Choroid plexus epithelial cell (primary cell): Measurements from ENCODE around the gene KLF15.

Experiments
- DNase-seq: peaks from one replicate; pipeline ENCODE4 v3.0.0-alpha.2; 2010; ENCODE audit warnings: low read depth
- H3K4me3 ChIP-seq: 2 replicates; pipeline ENCODE4 v1.5.1; 2011; ENCODE audit warnings: low read depth, mild to moderate bottlenecking, control low read depth, low read length, moderate library complexity
- TF ChIP-seq, protein P1 (sequence below): conservative IDR thresholded peaks from 2 replicates; pipeline ENCODE4 v1.5.1; 2011; ENCODE audit warnings: low read depth, mild to moderate bottlenecking, control low read depth, inconsistent platforms, low read length, moderate library complexity

KLF15 gene

DNA sequence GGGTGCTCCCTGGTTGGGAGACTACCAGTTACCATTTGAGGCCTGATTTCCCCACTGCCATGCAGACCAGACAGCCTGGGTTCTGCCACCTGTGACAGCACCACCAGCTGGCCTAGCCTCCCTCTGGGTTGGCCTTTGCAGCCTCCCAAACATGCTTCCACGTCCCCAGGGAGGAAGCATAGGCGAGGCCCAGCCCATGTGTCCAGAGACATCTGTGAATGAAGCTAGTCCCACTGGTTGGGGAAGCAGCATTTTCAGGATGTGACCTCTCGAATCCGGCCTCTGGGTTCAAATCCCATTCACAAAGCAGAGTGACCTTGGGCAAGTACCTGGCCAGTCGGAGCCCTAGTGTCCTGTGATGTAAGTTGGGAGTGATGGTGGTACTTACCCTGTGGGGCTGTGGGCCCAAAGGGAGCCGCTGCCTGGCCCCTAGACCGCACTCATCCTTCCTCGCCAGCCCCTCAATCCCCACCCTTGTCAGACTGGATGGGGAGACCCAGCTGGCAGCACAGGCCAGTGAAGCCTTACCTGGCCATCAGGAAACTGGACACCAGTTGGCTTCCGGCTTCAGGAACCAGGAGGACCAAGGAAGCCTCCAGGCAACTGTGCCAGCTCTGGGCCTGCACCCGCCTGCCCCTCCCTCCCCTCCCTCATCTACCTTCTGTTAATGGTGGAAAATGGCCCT is 6.0 kb downstream of the KLF15 start:
- DNase-seq: no peak
- TF ChIP-seq, protein P1, sequence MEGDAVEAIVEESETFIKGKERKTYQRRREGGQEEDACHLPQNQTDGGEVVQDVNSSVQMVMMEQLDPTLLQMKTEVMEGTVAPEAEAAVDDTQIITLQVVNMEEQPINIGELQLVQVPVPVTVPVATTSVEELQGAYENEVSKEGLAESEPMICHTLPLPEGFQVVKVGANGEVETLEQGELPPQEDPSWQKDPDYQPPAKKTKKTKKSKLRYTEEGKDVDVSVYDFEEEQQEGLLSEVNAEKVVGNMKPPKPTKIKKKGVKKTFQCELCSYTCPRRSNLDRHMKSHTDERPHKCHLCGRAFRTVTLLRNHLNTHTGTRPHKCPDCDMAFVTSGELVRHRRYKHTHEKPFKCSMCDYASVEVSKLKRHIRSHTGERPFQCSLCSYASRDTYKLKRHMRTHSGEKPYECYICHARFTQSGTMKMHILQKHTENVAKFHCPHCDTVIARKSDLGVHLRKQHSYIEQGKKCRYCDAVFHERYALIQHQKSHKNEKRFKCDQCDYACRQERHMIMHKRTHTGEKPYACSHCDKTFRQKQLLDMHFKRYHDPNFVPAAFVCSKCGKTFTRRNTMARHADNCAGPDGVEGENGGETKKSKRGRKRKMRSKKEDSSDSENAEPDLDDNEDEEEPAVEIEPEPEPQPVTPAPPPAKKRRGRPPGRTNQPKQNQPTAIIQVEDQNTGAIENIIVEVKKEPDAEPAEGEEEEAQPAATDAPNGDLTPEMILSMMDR: no peak
- no peak overlapping the region for H3K4me3 ChIP-seq

- H3K4me3 ChIP-seq: no peak overlapping the region
- no peak for DNase-seq
- TF ChIP-seq, protein P1: no peak
These were observed 6.6 kb downstream of the KLF15 start for GRCh38 chr3:126350502-126351085.

GRCh38 chr3:126349611-126350501 is 7.4 kb downstream of the KLF15 start:
- H3K4me3 ChIP-seq: no peak overlapping the region
- DNase-seq: no peak
- TF ChIP-seq, protein P1: no peak

GRCh38 chr3:126349071-126349470 is 8.1 kb downstream of the KLF15 start:
- no peak for DNase-seq

DNA sequence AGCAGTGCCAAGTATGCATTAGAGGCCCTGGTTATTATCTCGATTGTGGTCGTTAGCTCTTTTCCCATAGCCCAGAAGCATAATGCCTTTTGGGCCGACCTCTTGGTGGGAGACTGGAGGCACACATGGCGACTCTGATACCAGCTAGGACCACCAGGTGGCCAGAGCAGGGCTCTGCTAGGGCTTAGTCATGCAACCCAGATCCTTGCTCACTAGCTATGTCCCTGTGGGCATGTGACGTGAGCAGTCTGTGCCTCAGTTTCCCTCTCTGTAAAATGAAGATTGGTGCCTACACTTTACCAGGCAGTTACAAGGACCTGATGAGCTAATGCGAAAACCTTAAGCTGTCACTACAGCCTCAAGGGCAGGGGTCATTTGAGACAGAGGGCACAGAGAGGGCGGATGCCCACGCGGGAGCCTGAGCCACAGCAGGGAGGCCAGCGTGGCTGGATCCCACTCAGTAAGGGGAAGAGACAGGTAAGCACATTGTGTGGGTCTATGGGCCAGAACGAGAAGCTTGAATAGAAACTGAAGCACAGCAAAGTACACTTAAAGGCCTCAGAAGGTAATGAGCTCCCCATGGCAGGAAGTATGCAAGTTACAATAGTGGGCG is 8.8 kb downstream of the KLF15 start:
- TF ChIP-seq, protein P1: peak; percentile 34
- H3K4me3 ChIP-seq: no peak overlapping the region
- DNase-seq: peak; percentile 23

More at GRCh38 chr3:126349071-126349470, 8.1 kb downstream of the KLF15 start:
- no peak overlapping the region for H3K4me3 ChIP-seq
- TF ChIP-seq, protein P1: no peak

DNA sequence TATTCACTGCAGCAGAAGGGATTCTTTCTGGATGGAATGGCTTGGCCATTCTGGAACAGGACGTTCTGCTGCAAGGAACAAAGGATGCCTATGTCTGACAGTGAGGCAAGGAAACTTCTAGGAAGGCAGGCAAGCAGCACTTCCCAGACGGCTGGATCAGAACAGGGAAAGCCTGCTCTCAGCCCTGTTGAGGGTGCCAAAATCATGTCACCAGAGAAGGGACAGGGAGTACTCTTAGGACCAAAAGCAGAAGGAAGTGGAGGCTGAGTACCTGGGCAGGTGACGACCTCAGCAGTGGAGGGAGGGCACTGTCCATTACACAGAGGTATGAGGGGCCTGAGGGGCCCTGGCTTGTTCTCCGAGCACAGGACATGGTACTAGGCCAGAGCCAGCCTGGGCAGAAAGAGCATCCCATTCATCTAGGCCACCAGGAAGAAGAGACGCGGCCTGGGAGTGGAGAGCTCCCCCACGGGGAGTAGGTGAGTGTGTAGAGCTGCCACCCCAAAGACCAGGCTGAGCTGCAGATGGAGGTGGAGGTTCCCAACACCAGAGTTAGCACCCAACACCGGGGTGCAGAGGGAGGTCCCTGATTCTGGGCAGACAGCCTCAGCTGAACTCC is 9.6 kb downstream of the KLF15 start:
- TF ChIP-seq, protein P1: no peak
- DNase-seq: no peak
- no peak overlapping the region for H3K4me3 ChIP-seq
